Mesothelial cell of epicardium (in vitro differentiated cells): Measurements from ENCODE around the gene COL5A1. TPM values are rescaled to one million over a fixed set of nuclear protein-coding genes. Genes with fewer than 3 reads are reported as not detected.

Source experiments
- DNase-seq, 2 experiments: peaks; one replicate each; pipeline ENCODE4 v3.0.0; 2021; ENCODE audit warnings: low spot score in 2 of 2; ENCODE audit not compliant: unreplicated experiment in 2 of 2
- H3K27ac Mint-ChIP-seq: 2 replicates; pipeline ENCODE4 v1.8.0; 2021; ENCODE audit warnings: mixed read lengths
- H3K27me3 Mint-ChIP-seq: 2 replicates; pipeline ENCODE4 v1.8.0; 2021; ENCODE audit warnings: low read depth, mixed read lengths
- H3K36me3 Mint-ChIP-seq: 2 replicates; pipeline ENCODE4 v1.8.0; 2021; ENCODE audit warnings: mixed read lengths
- H3K4me1 Mint-ChIP-seq: 2 replicates; pipeline ENCODE4 v1.8.0; 2021; ENCODE audit warnings: mixed read lengths
- H3K4me3 Mint-ChIP-seq: 2 replicates; pipeline ENCODE4 v1.8.0; 2021; ENCODE audit warnings: mild to moderate bottlenecking, moderate library complexity, mixed read lengths
- H3K9me3 Mint-ChIP-seq: 2 replicates; pipeline ENCODE4 v1.8.0; 2021; ENCODE audit warnings: mixed read lengths
- total RNA-seq: library from RNA; stranded (reverse); gene quantifications from 3 replicates; pipeline ENCODE4 v1.2.1, GENCODE V29; 2021
- TF ChIP-seq, protein P1 (sequence below): fragments of 200-600 bp; sonication (generic); IDR thresholded peaks from one replicate; pipeline ENCODE4 v1.5.0; 2021; ENCODE audit warnings: antibody characterized with exemption; ENCODE audit not compliant: unreplicated experiment

The COL5A1 gene
- 549 to 605 TPM (median 596 TPM) in 3 replicates for total RNA-seq

DNA sequence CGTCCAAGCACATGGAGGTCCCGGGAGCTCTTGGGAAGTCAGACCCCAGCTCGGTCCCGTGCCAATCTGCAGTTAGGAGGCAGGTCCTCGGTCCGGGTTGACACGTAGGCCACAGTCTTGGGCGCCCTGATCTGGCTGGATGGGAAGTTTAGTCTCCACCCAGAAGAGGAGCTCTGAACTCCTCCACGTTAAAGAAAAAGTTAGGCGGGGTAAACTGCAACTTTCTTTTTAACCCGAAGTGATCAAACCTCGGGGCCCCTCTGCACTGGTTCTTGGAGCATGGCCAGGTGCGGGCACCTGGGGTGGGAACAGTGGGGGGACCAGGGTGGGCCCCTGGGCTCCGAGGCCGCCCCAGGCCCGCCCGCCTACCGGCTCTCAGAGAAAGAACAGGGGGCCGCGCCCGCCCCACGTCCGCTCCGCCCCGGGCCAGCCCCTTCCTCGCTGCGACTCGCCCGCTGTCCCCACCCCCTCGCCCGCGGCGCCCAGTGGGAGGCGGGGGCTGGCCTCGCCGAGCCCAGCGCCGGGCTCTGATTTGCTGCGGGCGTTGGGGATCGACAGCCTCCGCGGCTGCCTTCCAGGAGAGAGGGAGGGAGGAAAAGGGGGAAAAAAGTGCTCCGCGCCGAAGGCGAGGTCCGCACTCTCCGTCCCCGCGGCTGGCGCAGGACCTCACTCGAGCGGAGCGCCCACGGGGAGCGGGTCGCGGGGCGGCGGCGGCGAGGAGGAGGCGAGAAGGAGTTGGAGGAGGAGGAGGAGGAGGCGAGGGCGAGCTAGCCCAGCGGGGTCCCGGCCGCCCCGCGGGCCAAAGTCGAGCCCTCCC is at the start of gene COL5A1:
Gene COL5A1 (plus strand): TSS at position 631 of the 817 bp plus-strand sequence. CDS start 385 bp downstream, outside the sequence.
- peaks cover 55% of the 10 kb centered on the region for H3K4me1 Mint-ChIP-seq
- H3K4me3 Mint-ChIP-seq: peak within 1 kb of the TSS; percentile 88
- no peaks in the 10 kb centered on the region for H3K36me3 Mint-ChIP-seq
- no peaks in the 10 kb centered on the region for H3K9me3 Mint-ChIP-seq
- peak; percentile 93 to 95 for DNase-seq
- no peaks in the 10 kb centered on the region for H3K27me3 Mint-ChIP-seq
- H3K27ac Mint-ChIP-seq: peak within 1 kb of the TSS; percentile 95
- TF ChIP-seq, protein P1, sequence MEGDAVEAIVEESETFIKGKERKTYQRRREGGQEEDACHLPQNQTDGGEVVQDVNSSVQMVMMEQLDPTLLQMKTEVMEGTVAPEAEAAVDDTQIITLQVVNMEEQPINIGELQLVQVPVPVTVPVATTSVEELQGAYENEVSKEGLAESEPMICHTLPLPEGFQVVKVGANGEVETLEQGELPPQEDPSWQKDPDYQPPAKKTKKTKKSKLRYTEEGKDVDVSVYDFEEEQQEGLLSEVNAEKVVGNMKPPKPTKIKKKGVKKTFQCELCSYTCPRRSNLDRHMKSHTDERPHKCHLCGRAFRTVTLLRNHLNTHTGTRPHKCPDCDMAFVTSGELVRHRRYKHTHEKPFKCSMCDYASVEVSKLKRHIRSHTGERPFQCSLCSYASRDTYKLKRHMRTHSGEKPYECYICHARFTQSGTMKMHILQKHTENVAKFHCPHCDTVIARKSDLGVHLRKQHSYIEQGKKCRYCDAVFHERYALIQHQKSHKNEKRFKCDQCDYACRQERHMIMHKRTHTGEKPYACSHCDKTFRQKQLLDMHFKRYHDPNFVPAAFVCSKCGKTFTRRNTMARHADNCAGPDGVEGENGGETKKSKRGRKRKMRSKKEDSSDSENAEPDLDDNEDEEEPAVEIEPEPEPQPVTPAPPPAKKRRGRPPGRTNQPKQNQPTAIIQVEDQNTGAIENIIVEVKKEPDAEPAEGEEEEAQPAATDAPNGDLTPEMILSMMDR: peak; percentile 1

DNA sequence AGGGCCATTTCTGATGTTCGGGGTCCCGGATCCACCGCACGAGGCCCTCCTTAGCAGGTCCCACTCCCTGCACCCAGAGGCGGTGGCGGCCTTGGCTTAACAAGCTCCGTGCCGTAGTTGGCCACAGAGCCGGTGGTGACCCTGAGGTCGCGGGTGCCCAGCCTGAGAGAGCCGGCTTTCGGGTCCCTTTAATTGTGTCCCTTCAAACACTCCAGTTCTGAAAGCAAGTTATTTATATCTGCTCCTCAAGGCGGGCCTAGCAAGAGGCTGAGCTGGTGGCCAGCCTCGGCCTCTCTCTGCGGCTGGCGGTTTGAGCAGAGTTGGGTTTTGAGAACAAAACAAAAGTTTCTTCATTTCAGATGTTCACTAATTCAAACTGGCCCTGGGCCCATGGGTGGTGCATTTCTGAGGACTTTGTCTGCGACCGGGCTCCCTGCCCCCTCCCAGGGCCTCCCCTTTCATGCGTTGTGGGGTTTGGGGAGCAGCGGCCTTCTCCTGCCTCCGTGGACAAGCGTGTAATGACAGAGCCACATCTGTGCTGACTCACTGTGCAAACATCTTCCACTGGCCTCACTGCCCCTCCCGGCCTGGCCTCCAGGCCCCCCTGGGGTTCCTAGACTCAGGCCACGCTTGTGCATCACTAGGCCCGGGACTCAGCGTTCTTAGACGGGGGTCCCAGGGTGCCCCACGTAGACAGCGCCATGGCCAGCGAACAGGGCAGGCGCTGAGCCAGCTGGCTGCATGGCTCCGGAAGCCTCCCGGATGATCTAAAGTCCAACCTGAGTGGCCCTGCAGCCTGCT is 49.4 kb upstream of the COL5A1 start:
- Mint-ChIP-seq H3K36me3 (no peaks in the 10 kb centered on the region), H3K4me3 (no peak overlapping the region), H3K4me1 (peaks cover 41% of the 10 kb centered on the region), H3K27me3 (no peaks in the 10 kb centered on the region), H3K27ac (peak overlapping the region; percentile 86), H3K9me3 (no peaks in the 10 kb centered on the region)
- no peak for DNase-seq
- TF ChIP-seq, protein P1: no peak

DNA sequence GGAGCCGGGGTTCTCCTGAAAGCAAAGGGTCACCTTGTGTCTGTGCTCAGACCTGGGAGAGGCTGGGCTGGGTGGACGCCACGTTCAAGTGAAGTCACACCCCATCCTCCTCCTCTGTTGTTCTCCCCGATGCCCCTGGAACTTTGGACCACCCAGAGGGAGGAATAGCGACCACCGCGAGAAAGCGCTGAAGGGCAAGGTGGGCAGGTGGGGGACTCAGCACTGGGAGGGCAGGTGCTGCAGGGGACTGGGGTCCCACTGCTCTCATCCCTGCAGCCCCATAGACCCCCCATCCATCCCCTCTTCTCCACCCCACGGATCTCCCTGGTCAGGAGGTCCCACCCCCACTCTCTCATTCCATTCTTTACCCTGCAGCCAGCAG is 48.8 kb upstream of the COL5A1 start:
- Mint-ChIP-seq H3K27ac (peak overlapping the region; percentile 21), H3K27me3 (no peaks in the 10 kb centered on the region), H3K4me3 (no peak overlapping the region), H3K4me1 (peaks cover 41% of the 10 kb centered on the region), H3K9me3 (no peaks in the 10 kb centered on the region), H3K36me3 (no peaks in the 10 kb centered on the region)
- no peak for DNase-seq
- TF ChIP-seq, protein P1: no peak

DNA sequence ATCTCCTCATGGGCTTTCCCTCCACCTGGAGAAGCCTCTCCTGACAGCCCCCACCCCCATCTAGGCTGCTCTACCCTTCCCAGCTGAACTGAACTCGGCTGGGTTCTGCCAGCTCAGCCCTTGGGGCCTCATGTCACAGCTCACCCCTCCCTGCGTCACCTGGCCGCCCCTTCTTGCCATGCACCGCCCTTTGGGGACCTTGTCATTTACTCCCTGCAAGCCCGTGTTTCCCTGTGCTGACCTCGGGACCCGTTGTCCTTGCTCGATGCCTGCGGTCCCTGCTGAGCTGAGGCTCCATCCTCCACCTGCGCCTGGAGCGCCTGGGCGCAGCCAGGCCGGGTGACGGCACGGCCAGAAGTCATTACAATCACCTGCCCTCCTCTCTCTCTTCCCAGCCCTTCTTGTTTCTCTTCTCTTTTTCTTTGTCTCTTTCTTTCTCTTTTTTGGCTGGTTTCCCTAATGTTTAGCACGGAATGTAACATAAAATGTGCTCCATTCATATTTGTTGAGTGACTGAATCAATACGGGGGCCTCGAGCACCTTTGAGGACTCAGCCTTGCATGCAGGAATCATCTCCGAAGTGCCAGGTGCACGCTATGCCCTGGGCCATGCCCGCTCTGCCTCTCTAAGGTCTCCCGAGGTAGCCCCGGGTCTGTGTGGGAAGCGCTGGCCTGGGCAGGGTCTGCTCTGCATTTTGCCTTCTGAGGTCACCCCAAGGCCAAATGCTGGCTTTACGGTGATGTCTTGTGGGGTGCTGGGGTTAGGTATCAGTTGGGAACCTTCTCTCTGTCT is 48.1 kb upstream of the COL5A1 start:
- peak overlapping the region; percentile 35 for H3K27ac Mint-ChIP-seq
- H3K36me3 Mint-ChIP-seq: no peaks in the 10 kb centered on the region
- H3K4me1 Mint-ChIP-seq: peaks cover 47% of the 10 kb centered on the region
- TF ChIP-seq, protein P1: no peak
- H3K4me3 Mint-ChIP-seq: no peak overlapping the region
- H3K9me3 Mint-ChIP-seq: no peaks in the 10 kb centered on the region
- no peak for DNase-seq
- H3K27me3 Mint-ChIP-seq: no peaks in the 10 kb centered on the region
